IMR-90 (cell line): ENCODE measurements around the gene FAM83E. TPM values are rescaled to one million over a fixed set of nuclear protein-coding genes. Genes with fewer than 3 reads are reported as not detected.
A peak's percentile ranks its signal among the peaks of the same experiment; 100 is the strongest.

ENCODE experiments used
- ATAC-seq: fragments of 200-7000 bp; cut with Tn5 transposase; 2 replicates; pipeline ENCODE4 v1.9.1; 2020; ENCODE audit warnings: low read depth, mild to moderate bottlenecking, moderate library complexity
- BruUV-seq: library from RNA; stranded (reverse); fragments of 400-500 nt; replicated peaks from 2 replicates; lab custom pipeline; 2021; lab: Mats Ljungman, UMichigan
- CTCF ChIA-PET: fragments of 300-600 bp; formaldehyde crosslinking; extraction: SDS; loops from one replicate; lab custom pipeline; 2021; ENCODE audit warnings: antibody characterized with exemption; lab: Yijun Ruan, JAX
- POLR2A ChIA-PET: fragments of 300-600 bp; sonication (Branson Sonifier 250); formaldehyde crosslinking; loops from one replicate; lab custom pipeline; 2022; ENCODE audit warnings: antibody characterized with exemption; ENCODE audit not compliant: unreplicated experiment; lab: Charles Lee
- DNase-seq: peaks from one replicate; pipeline ENCODE4 v3.0.0; 2013
- H2AFZ ChIP-seq: replicated peaks from 2 replicates; pipeline ENCODE3; 2013; ENCODE audit warnings: low read length, mild to moderate bottlenecking; ENCODE audit not compliant: poor library complexity
- H2AK5ac ChIP-seq: 2 replicates; pipeline ENCODE4 v1.6.1; 2013; ENCODE audit warnings: low read depth, low read length, inconsistent platforms
- H2AK9ac ChIP-seq: replicated peaks from 2 replicates; pipeline ENCODE3; 2013; ENCODE audit warnings: mild to moderate bottlenecking, low read depth, low read length, moderate library complexity; ENCODE audit not compliant: poor library complexity
- H2BK120ac ChIP-seq: 2 replicates; pipeline ENCODE4 v1.6.1; 2013; ENCODE audit warnings: low read depth, low read length, inconsistent platforms
- H2BK15ac ChIP-seq: 3 replicates; pipeline ENCODE4 v1.6.1; 2013; ENCODE audit warnings: low read depth, low read length, inconsistent platforms
- H2BK20ac ChIP-seq: 2 replicates; pipeline ENCODE4 v1.6.1; 2013; ENCODE audit warnings: low read depth, mild to moderate bottlenecking, inconsistent platforms, low read length, moderate library complexity
- H2BK5ac ChIP-seq: 2 replicates; pipeline ENCODE4 v1.6.1; 2013; ENCODE audit warnings: mild to moderate bottlenecking, low read depth, low read length, inconsistent platforms; ENCODE audit not compliant: poor library complexity, severe bottlenecking
- H3K14ac ChIP-seq: replicated peaks from 2 replicates; pipeline ENCODE4 v1.6.1; 2013; ENCODE audit warnings: low read depth, low read length, inconsistent platforms
- H3K18ac ChIP-seq: 2 replicates; pipeline ENCODE4 v1.6.1; 2013; ENCODE audit warnings: low read depth, low read length, control low read depth
- H3K23ac ChIP-seq: 2 replicates; pipeline ENCODE4 v1.6.1; 2013; ENCODE audit warnings: low read depth, low read length, inconsistent platforms
- H3K27ac ChIP-seq: 2 replicates; pipeline ENCODE4 v1.5.1; 2013; ENCODE audit warnings: mild to moderate bottlenecking, control low read depth, low read length; ENCODE audit not compliant: insufficient read depth
- H3K27me3 ChIP-seq: 2 replicates; pipeline ENCODE4 v1.6.1; 2013; ENCODE audit warnings: low read length; ENCODE audit not compliant: control insufficient read depth, insufficient read depth
- H3K36me3 ChIP-seq: 2 replicates; pipeline ENCODE4 v1.6.1; 2013; ENCODE audit warnings: low read length, mixed read lengths; ENCODE audit not compliant: control insufficient read depth, insufficient read depth
- H3K4ac ChIP-seq: 2 replicates; pipeline ENCODE4 v1.6.1; 2013; ENCODE audit warnings: low read depth, low read length, inconsistent platforms
- H3K4me1 ChIP-seq: 2 replicates; pipeline ENCODE4 v1.6.1; 2013; ENCODE audit warnings: low read length, mixed read lengths; ENCODE audit not compliant: control insufficient read depth, insufficient read depth
- H3K4me2 ChIP-seq: 2 replicates; pipeline ENCODE4 v1.6.1; 2013; ENCODE audit warnings: low read depth, mild to moderate bottlenecking, control low read depth, low read length, moderate library complexity
- H3K4me3 ChIP-seq: 2 replicates; pipeline ENCODE4 v1.5.1; 2013; ENCODE audit warnings: low read depth, mild to moderate bottlenecking, control low read depth, low read length, moderate library complexity; ENCODE audit not compliant: insufficient read depth
- H3K56ac ChIP-seq: 2 replicates; pipeline ENCODE4 v1.6.1; 2013; ENCODE audit warnings: low read length, inconsistent platforms; ENCODE audit not compliant: insufficient read depth; ENCODE audit errors: extremely low read depth
- H3K79me1 ChIP-seq, 2 experiments: 2 replicates each; pipeline ENCODE4 v1.6.1; 2013; ENCODE audit warnings: low read length in 2 of 2, inconsistent platforms in 1 of 2, low read depth in 1 of 2
- H3K9ac ChIP-seq: 2 replicates; pipeline ENCODE4 v1.6.1; 2013; ENCODE audit warnings: low read depth, low read length, control low read depth
- H3K9me1 ChIP-seq: 2 replicates; pipeline ENCODE4 v1.6.1; 2013; ENCODE audit warnings: low read length, inconsistent platforms; ENCODE audit not compliant: insufficient read depth
- H3K9me3 ChIP-seq: 2 replicates; pipeline ENCODE4 v1.6.1; 2013; ENCODE audit warnings: low read length; ENCODE audit not compliant: control insufficient read depth, insufficient read depth
- H4K20me1 ChIP-seq: 2 replicates; pipeline ENCODE4 v1.6.1; 2013; ENCODE audit warnings: low read length, inconsistent platforms; ENCODE audit not compliant: insufficient read depth
- H4K5ac ChIP-seq: 2 replicates; pipeline ENCODE4 v1.6.1; 2013; ENCODE audit warnings: mild to moderate bottlenecking, low read depth, low read length, control low read depth
- H4K8ac ChIP-seq, 2 experiments: 2 replicates each; pipeline ENCODE4 v1.6.1; 2013; ENCODE audit warnings: low read depth in 2 of 2, low read length in 2 of 2, control low read depth in 1 of 2, inconsistent platforms in 1 of 2
- H4K91ac ChIP-seq: 2 replicates; pipeline ENCODE4 v1.6.1; 2013; ENCODE audit warnings: low read depth, low read length, inconsistent platforms; ENCODE audit not compliant: insufficient read depth
- MAZ ChIP-seq: IDR thresholded peaks from 2 replicates; pipeline ENCODE4 v1.6.1; 2012; ENCODE audit warnings: low read depth, mild to moderate bottlenecking, low read length, improper control_type of control experiment, moderate library complexity, borderline replicate concordance
- RAD21 ChIP-seq: IDR thresholded peaks from 2 replicates; pipeline ENCODE4 v1.6.1; 2012; ENCODE audit warnings: low read length, improper control_type of control experiment
- WGBS, 2 experiments: methylation state at CpG; one replicate each; pipeline versions ENCODE4 v1.1.5 to v1.1.7; 2013; ENCODE audit warnings: missing lambda C conversion rate in 2 of 2; ENCODE audit not compliant: insufficient read length in 1 of 2; ENCODE audit errors: extremely low coverage in 2 of 2; 5-methylcytosine and 5-hydroxymethylcytosine counted together
- dilution Hi-C: fragments of 300-500 bp; cut with HindIII; formaldehyde crosslinking; loops from one replicate; pipeline ENCODE4 v1.14.3; 2018; ENCODE audit warnings: low sequenced_read_pairs; ENCODE audit not compliant: unreplicated experiment
- in situ Hi-C: fragments of 300-500 bp; cut with MboI; formaldehyde crosslinking; loops from 3 replicates; pipeline ENCODE4 v1.14.3; 2019; ENCODE audit warnings: low sequenced_read_pairs, inconsistent platforms, mixed read lengths
- intact Hi-C: fragments of 100-400 bp; cut with micrococcal nuclease; formaldehyde crosslinking; loops from 2 replicates; pipeline ENCODE4 v1.10.0; 2022
- polyA plus RNA-seq, 3 experiments: library from polyadenylated mRNA; depleted of rRNA; stranded (reverse); fragments of >200 nt; gene quantifications; 2 replicates each; pipeline ENCODE4 v1.2.3, GENCODE V29; 2012; ENCODE audit warnings: low replicate concordance in 1 of 3
- total RNA-seq: library from RNA; depleted of rRNA; stranded (reverse); fragments of >200 nt; gene quantifications from 2 replicates; pipeline ENCODE4 v1.2.3, GENCODE V29; 2012
- TF ChIP-seq, protein P1 (sequence below): conservative IDR thresholded peaks from 2 replicates; pipeline ENCODE4 v1.5.1; 2012; ENCODE audit warnings: mild to moderate bottlenecking, low read depth, low read length, improper control_type of control experiment
- TF ChIP-seq, protein P2 (sequence below): fragments of 150-350 bp; IDR thresholded peaks from 2 replicates; pipeline ENCODE4 v1.6.1; 2016; ENCODE audit warnings: low read depth, mild to moderate bottlenecking, low read length, moderate library complexity, borderline replicate concordance

The FAM83E gene
- total and polyA plus RNA-seq, 2 of the 4 experiments (the other 2 are of a cell fraction): 0.05 to 0.36 TPM

DNA sequence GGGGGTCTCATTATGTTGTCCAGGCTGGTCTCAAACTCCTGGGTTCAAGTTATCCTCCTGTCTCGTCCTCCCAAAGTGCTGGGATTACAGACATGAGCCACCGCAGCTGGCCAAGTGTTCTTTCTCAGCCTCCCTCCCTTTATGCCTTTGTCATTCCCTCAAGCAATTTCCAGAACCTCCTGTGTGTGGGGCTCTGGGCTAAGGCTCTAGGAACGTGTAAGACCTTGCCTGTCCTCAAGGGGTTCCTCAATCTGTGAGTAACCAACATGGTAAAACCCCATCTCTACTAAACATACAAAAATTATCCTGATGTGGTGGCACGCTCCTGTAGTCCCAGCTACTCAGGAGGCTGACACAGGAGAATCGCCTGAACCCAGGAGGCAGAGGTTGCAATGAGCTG, 23.9 kb downstream of the FAM83E start:
- Histone ChIP-seq H3K79me1 (no peaks in the 10 kb centered on the region), H2BK15ac (no peak overlapping the region), H3K27me3 (no peaks in the 10 kb centered on the region; the same call in 1 of the 2 replicates), H3K36me3 (no peaks in the 10 kb centered on the region), H3K4me1 (no peaks in the 10 kb centered on the region; the same call in 1 of the 2 replicates), H3K14ac (no peak overlapping the region), H3K56ac (no peak overlapping the region), H2BK20ac (no peak overlapping the region), H2BK120ac (no peak overlapping the region), H3K9ac (no peak overlapping the region), H3K27ac (no peak overlapping the region), H3K4me2 (no peak overlapping the region), H4K5ac (no peak overlapping the region), H3K9me1 (no peaks in the 10 kb centered on the region), H3K9me3 (no peaks in the 10 kb centered on the region), H2BK5ac (no peak overlapping the region), H4K20me1 (no peaks in the 10 kb centered on the region), H4K91ac (no peak overlapping the region), H3K4me3 (no peak overlapping the region), H2AK5ac (peak overlapping the region; percentile 1; the same call in 1 of the 2 replicates), H3K23ac (no peak overlapping the region), H2AK9ac (no peak overlapping the region), H2AFZ (no peak overlapping the region), H3K18ac (no peak overlapping the region), H4K8ac (no peak overlapping the region), H3K4ac (no peak overlapping the region)
- no TSS peak for BruUV-seq
- ATAC-seq: no peak
- intact Hi-C loops: no loop called here
- in situ Hi-C loops: no loop called here
- no peak for TF ChIP-seq MAZ
- TF ChIP-seq RAD21: peak; percentile 30
- TF ChIP-seq, protein P1, sequence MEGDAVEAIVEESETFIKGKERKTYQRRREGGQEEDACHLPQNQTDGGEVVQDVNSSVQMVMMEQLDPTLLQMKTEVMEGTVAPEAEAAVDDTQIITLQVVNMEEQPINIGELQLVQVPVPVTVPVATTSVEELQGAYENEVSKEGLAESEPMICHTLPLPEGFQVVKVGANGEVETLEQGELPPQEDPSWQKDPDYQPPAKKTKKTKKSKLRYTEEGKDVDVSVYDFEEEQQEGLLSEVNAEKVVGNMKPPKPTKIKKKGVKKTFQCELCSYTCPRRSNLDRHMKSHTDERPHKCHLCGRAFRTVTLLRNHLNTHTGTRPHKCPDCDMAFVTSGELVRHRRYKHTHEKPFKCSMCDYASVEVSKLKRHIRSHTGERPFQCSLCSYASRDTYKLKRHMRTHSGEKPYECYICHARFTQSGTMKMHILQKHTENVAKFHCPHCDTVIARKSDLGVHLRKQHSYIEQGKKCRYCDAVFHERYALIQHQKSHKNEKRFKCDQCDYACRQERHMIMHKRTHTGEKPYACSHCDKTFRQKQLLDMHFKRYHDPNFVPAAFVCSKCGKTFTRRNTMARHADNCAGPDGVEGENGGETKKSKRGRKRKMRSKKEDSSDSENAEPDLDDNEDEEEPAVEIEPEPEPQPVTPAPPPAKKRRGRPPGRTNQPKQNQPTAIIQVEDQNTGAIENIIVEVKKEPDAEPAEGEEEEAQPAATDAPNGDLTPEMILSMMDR: peak; percentile 33
- TF ChIP-seq, protein P2, sequence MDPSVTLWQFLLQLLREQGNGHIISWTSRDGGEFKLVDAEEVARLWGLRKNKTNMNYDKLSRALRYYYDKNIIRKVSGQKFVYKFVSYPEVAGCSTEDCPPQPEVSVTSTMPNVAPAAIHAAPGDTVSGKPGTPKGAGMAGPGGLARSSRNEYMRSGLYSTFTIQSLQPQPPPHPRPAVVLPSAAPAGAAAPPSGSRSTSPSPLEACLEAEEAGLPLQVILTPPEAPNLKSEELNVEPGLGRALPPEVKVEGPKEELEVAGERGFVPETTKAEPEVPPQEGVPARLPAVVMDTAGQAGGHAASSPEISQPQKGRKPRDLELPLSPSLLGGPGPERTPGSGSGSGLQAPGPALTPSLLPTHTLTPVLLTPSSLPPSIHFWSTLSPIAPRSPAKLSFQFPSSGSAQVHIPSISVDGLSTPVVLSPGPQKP: no peak
- WGBS, 2 experiments: 100% methylated on average over 2 of the region's 5 CpGs; no CpG with 5 or more reads in 1 of the 2 experiments
- ChIA-PET CTCF (no interaction called here), POLR2A (no interaction called here)
- dilution Hi-C loops: no loop called here
- no peak for DNase-seq
